GM12873 (cell line): ENCODE measurements around the gene FAM241A.

ENCODE experiments used
- TF ChIP-seq, protein P1 (sequence below): IDR thresholded peaks from 2 replicates; pipeline ENCODE4 v1.5.1; 2012; ENCODE audit warnings: low read depth, mild to moderate bottlenecking, moderate library complexity, low read length, control low read depth; ENCODE audit not compliant: insufficient read depth; ENCODE audit errors: missing control alignments

Gene FAM241A

DNA sequence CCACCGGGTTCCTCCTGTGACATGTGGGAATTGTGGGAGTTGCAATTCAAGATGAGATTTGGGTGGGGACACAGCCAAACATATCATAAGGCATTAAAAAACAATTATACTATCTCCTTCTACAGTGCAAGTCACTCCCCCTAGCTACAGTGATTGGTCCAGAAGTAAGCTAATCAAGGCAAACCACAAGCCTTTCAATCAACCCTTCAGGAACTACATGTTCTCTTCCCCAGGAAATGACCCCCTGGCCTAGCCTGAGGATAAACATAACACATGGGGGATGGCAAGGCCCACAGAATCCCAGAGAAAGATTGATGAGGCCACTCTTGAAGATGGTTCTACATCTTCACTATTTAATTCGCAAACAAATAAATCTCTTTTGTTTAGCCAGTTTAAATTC is 25.2 kb upstream of the FAM241A start:
- TF ChIP-seq, protein P1, sequence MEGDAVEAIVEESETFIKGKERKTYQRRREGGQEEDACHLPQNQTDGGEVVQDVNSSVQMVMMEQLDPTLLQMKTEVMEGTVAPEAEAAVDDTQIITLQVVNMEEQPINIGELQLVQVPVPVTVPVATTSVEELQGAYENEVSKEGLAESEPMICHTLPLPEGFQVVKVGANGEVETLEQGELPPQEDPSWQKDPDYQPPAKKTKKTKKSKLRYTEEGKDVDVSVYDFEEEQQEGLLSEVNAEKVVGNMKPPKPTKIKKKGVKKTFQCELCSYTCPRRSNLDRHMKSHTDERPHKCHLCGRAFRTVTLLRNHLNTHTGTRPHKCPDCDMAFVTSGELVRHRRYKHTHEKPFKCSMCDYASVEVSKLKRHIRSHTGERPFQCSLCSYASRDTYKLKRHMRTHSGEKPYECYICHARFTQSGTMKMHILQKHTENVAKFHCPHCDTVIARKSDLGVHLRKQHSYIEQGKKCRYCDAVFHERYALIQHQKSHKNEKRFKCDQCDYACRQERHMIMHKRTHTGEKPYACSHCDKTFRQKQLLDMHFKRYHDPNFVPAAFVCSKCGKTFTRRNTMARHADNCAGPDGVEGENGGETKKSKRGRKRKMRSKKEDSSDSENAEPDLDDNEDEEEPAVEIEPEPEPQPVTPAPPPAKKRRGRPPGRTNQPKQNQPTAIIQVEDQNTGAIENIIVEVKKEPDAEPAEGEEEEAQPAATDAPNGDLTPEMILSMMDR = no peak

DNA sequence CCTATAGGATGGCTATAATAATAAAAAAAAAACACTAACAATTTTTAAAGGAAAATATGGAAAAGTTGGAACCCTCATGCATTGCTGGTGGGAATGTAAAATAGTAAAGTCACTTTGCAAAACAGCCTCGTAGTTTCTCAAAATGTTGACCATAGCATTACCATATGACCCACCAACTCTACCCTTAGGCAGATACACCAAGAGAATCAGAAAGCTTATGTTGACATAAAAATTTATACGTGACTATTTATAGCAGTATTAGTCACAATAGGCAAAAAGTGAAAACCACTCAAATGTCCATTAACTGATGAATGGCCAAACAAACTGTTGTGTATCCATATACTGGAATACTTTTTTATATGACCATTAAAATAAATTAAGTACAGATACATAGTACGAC is 19.8 kb upstream of the FAM241A start:
- TF ChIP-seq, protein P1 = no peak

DNA sequence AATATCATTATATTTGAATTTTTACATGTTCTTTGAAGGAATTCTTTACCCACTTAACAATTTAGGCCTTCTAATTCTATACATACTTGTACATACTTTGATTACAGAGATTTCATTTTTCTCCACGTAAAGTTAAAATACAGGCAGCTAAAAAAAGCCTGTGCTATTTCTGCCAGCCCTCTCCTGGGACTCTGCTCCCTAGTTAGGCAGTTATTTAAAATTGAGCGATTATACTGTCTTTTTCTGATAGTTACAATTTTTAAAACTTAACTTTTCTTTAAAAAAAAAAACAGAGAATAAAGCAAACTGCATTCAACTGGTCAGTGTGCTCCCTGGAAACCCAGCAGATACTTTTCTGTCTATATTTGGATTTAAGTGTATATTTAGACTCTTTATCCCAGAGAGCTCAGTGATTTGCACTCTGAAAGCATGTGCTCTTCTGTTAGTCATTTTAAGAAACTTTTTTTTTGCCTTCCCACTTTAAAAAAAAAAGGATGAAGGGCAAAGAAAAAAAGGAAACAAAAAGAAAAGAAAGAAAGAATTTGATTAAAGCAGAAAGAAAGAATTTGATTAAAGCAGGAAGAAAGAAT is 18.1 kb upstream of the FAM241A start:
- TF ChIP-seq, protein P1 = no peak

DNA sequence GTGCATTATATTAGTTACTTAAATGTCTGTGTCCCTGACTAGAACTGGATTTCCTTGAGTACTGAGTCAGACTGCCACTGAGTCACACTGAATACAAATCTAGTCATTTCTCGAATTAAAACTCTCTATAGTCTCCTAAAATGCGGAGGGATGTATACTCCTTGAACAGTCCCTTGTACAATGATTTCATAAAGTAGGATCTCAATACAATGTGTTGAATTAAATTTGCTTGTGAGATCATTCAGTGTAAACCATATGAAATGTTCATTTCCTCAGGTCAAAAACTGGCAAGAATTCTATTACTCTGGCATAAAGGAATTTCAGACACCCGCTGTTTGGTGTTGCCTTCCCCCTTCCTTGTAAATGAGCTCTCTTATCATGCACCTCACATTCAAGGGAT is 17.5 kb upstream of the FAM241A start:
- TF ChIP-seq, protein P1 = no peak

DNA sequence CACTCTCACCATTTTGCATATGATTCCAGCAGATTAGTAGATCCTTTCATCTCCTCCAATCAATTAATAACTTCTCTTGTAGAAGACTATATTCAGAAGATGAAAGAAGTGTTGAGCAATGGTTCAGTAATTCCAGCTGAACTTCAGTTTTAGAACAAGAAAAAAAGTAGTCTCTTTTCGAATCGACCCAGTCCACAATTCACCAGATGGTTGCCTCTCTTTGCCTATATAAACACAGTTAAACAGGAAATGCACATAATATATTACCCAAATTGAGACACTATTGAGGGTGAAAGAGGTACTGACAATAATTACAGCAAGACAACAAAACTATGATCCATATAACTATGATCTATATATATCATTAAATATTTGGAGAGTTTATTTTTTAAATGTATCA is 16.8 kb upstream of the FAM241A start:
- TF ChIP-seq, protein P1 = no peak

DNA sequence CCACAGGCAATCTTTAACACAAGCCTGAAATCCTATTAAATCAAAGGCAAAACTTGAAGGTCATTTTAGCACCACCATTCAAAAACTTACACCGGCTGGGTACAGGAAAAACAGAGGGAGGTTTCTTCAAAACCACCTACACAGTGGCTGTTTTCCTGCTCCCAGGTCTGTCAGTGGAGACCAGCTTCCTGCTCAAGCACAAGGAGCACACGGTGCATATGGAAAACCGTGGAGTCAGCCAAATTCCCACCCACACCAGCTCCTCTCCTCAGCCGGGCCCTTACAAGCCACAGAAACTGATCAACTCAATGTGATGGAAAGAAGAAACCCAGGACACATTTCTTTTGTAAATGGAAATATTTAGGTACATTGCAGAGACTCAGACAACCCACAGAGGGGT is 14.3 kb upstream of the FAM241A start:
- TF ChIP-seq, protein P1 = no peak

DNA sequence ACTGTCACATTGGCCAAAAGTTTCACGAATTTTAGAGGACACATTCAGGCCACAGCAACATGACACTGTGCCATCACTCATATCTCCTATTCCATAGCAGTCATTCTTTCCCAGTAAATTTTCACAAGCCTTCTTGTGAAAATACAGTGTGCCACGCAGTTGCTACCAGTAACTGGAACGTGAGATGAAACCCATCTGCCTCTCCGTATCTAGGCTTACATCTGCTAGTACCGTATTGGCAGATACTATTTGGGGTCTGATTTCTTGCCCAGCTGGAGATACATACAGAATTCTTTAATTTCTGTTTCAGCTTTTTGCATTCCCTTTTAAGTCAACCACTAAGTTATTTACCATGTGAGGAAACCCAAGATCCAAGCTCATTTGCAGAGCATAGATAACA is 8.7 kb upstream of the FAM241A start:
- TF ChIP-seq, protein P1 = no peak
